HepG2 (cell line): ENCODE measurements around the gene TAF11L14. TPM values are rescaled to one million over a fixed set of nuclear protein-coding genes. Genes with fewer than 3 reads are reported as not detected.

Source experiments
- ATAC-seq: fragments of 200-7000 bp; cut with Tn5 transposase; 3 replicates; pipeline ENCODE4 v1.9.1; 2020; ENCODE audit warnings: mild to moderate bottlenecking, moderate library complexity
- BruUV-seq: library from RNA; stranded (reverse); fragments of 400-500 nt; replicated peaks from 2 replicates; lab custom pipeline; 2021; lab: Mats Ljungman, UMichigan
- CTCF ChIA-PET: fragments of 300-600 bp; formaldehyde crosslinking; extraction: SDS; loops from one replicate; lab custom pipeline; 2021; ENCODE audit warnings: low total read pairs, inconsistent platforms, low intra/inter-chr PET ratio; lab: Yijun Ruan, JAX
- POLR2A ChIA-PET: fragments of 350-600 bp; sonication (Branson Sonifier 250); formaldehyde crosslinking; loops from one replicate; lab custom pipeline; 2020; ENCODE audit warnings: antibody characterized with exemption, inconsistent platforms; lab: Yijun Ruan, JAX
- DNase-seq: peaks from one replicate; pipeline ENCODE4 v3.0.0-alpha.2; 2015; ENCODE audit warnings: low spot score
- FAIRE-seq: peaks from 3 replicates; lab custom pipeline; 2011; peaks lifted over from hg19 to GRCh38; lab: Jason Lieb, UNC
- H2AFZ ChIP-seq: one replicate; pipeline ENCODE4 v1.6.1; 2011; ENCODE audit warnings: low read length, inconsistent platforms
- H3K27ac ChIP-seq: fragments of 300-600 bp; 3 replicates; pipeline ENCODE4 v1.8.0; 2011; ENCODE audit warnings: mixed run types, mild to moderate bottlenecking, mixed read lengths, low read length, inconsistent platforms; ENCODE audit not compliant: insufficient read depth; ENCODE audit errors: extremely low read length
- H3K27me3 ChIP-seq, 2 experiments: fragments of 200-600 bp in 1 of 2; 2 replicates in 1 of 2; 3 replicates in 1 of 2; pipeline versions ENCODE4 v1.6.0 to v1.8.0; 2011; ENCODE audit warnings: low read length in 2 of 2, mild to moderate bottlenecking in 2 of 2, moderate library complexity in 2 of 2, inconsistent platforms in 1 of 2; ENCODE audit not compliant: insufficient read depth in 2 of 2, control insufficient read depth in 1 of 2
- H3K36me3 ChIP-seq, 2 experiments: fragments of 200-600 bp in 1 of 2; replicated peaks in 1 of 2; 2 replicates in 1 of 2; 3 replicates in 1 of 2; pipeline versions ENCODE4 v1.5.1 to v1.8.0; 2011; ENCODE audit warnings: low read length in 2 of 2, inconsistent platforms in 1 of 2; ENCODE audit not compliant: insufficient read depth in 2 of 2, control insufficient read depth in 1 of 2
- H3K4me1 ChIP-seq: 2 replicates; pipeline ENCODE4 v1.5.1; 2012; ENCODE audit warnings: low read length, inconsistent platforms; ENCODE audit not compliant: insufficient read depth
- H3K4me2 ChIP-seq: 2 replicates; pipeline ENCODE4 v1.6.0; 2011; ENCODE audit warnings: low read depth, low read length, inconsistent platforms
- H3K4me3 ChIP-seq, 3 experiments: fragments of 200-600 bp in 1 of 3; sonication (generic), shearing (Covaris generic) in 1 of 3; replicated peaks in 1 of 3; 2 replicates each; pipeline ENCODE4 v1.5.1; 2011 to 2016; ENCODE audit warnings: low read length in 3 of 3, inconsistent platforms in 2 of 3, low read depth in 2 of 3, mild to moderate bottlenecking in 2 of 3, control low read depth in 1 of 3, mixed read lengths in 1 of 3; ENCODE audit not compliant: insufficient read depth in 1 of 3
- H3K79me2 ChIP-seq: one replicate; pipeline ENCODE4 v1.6.1; 2011; ENCODE audit warnings: low read length, inconsistent platforms; ENCODE audit not compliant: insufficient read depth
- H3K9ac ChIP-seq: 2 replicates; pipeline ENCODE4 v1.6.0; 2011; ENCODE audit warnings: mild to moderate bottlenecking, low read depth, low read length, inconsistent platforms; ENCODE audit not compliant: insufficient read depth
- H3K9me3 ChIP-seq: 2 replicates; pipeline ENCODE4 v1.5.1; 2012; ENCODE audit warnings: mild to moderate bottlenecking, low read length
- H4K20me1 ChIP-seq: 2 replicates; pipeline ENCODE4 v1.6.0; 2011; ENCODE audit warnings: inconsistent platforms, mild to moderate bottlenecking, low read length, moderate library complexity; ENCODE audit not compliant: insufficient read depth
- ASH2L ChIP-seq: fragments of 300-600, 200-600 bp; sonication (generic); IDR thresholded peaks from 2 replicates; pipeline ENCODE4 v1.7.0; 2017; ENCODE audit warnings: low read depth, mild to moderate bottlenecking, moderate library complexity, mixed read lengths, low read length; ENCODE audit not compliant: insufficient read length
- ATF3 ChIP-seq: sonication (generic); formaldehyde crosslinking; IDR thresholded peaks from 2 replicates; pipeline ENCODE4 v1.4.0; 2020; ENCODE audit warnings: missing genetic modification reagents
- ATF7 ChIP-seq, 2 experiments: fragments of 450-650 bp in 1 of 2; sonication (generic) in 1 of 2; formaldehyde crosslinking in 1 of 2; IDR thresholded peaks; 2 replicates each; pipeline versions ENCODE4 v1.4.0 to v1.6.1; 2016 to 2020; ENCODE audit warnings: antibody characterized with exemption in 1 of 2, mild to moderate bottlenecking in 1 of 2, missing genetic modification reagents in 1 of 2
- CERS6 ChIP-seq: sonication (generic); formaldehyde crosslinking; IDR thresholded peaks from 2 replicates; pipeline ENCODE4 v1.5.0; 2020; ENCODE audit warnings: missing genetic modification reagents
- CREB1 ChIP-seq, 2 experiments: fragments of 450-650 bp in 1 of 2; IDR thresholded peaks; 2 replicates each; pipeline ENCODE4 v1.6.1; 2016 to 2017; ENCODE audit warnings: control low read depth in 1 of 2, mild to moderate bottlenecking in 1 of 2, missing compliant biosample characterization in 1 of 2, missing genetic modification characterization in 1 of 2
- FOXC1 ChIP-seq: sonication (generic); formaldehyde crosslinking; IDR thresholded peaks from 2 replicates; pipeline ENCODE4 v1.8.0; 2022; ENCODE audit warnings: mild to moderate bottlenecking, missing genetic modification reagents, borderline replicate concordance
- SCMH1 ChIP-seq: sonication (generic); formaldehyde crosslinking; IDR thresholded peaks from 2 replicates; pipeline ENCODE4 v1.9.0; 2021; ENCODE audit warnings: missing genetic modification reagents, mild to moderate bottlenecking, borderline replicate concordance
- SMAD3 ChIP-seq: sonication (generic); formaldehyde crosslinking; IDR thresholded peaks from 2 replicates; pipeline ENCODE4 v1.4.0; 2020; ENCODE audit warnings: missing genetic modification reagents
- SMARCC2 ChIP-seq: fragments of 450-650 bp; IDR thresholded peaks from 2 replicates; pipeline ENCODE4 v1.6.1; 2017; ENCODE audit warnings: antibody characterized with exemption, mild to moderate bottlenecking
- ZC3H13 ChIP-seq: sonication (generic); formaldehyde crosslinking; IDR thresholded peaks from 2 replicates; pipeline ENCODE4 v1.8.1; 2023; ENCODE audit warnings: mild to moderate bottlenecking, missing genetic modification reagents, moderate library complexity
- ZNF235 ChIP-seq: sonication (generic); formaldehyde crosslinking; IDR thresholded peaks from 2 replicates; pipeline ENCODE4 v1.8.1; 2023; ENCODE audit warnings: mild to moderate bottlenecking, missing genetic modification reagents, borderline replicate concordance
- ZNF3 ChIP-seq: IDR thresholded peaks from 2 replicates; pipeline ENCODE4 v1.7.0; 2017; ENCODE audit warnings: inconsistent platforms
- ZNF331 ChIP-seq: sonication (generic); formaldehyde crosslinking; IDR thresholded peaks from 2 replicates; pipeline ENCODE4 v1.4.0; 2020; ENCODE audit warnings: missing genetic modification reagents
- ZNF44 ChIP-seq: sonication (generic); formaldehyde crosslinking; IDR thresholded peaks from 2 replicates; pipeline ENCODE4 v1.5.1; 2020; ENCODE audit warnings: mild to moderate bottlenecking, missing genetic modification reagents
- WGBS: methylation state at CpG from one replicate; pipeline ENCODE4 v1.1.6; 2017; ENCODE audit warnings: low lambda C conversion rate; 5-methylcytosine and 5-hydroxymethylcytosine counted together
- in situ Hi-C: cut with HindIII; loops from 2 replicates; pipeline ENCODE4 v1.10.0; 2017; ENCODE audit warnings: low pct_unique_long_range_greater_than_20kb; ENCODE audit not compliant: extremely low pct_ligation_motif_present
- intact Hi-C: fragments of 100-400 bp; cut with micrococcal nuclease; formaldehyde crosslinking; loops from one replicate; pipeline ENCODE4 v1.10.0; 2022; ENCODE audit not compliant: unreplicated experiment
- polyA plus RNA-seq, 8 experiments: library from polyadenylated mRNA; depleted of rRNA in 3 of 8; stranded (reverse) in 7 of 8; unstranded in 1 of 8; fragments of >200 nt; fragmentation: Illumina TruSeq in 4 of 8; extraction: Trizol in 4 of 8; gene quantifications; 2 replicates each; pipeline versions ENCODE4 v1.2.1 to v1.2.3, GENCODE V29; 2011 to 2016; ENCODE audit warnings: low read depth in 4 of 8, missing spikeins in 1 of 8, mixed read lengths in 1 of 8; ENCODE audit not compliant: insufficient read depth in 1 of 8
- total RNA-seq, 5 experiments: library from RNA; depleted of rRNA; stranded (reverse); fragments of >200 nt; fragmentation: Illumina TruSeq; extraction: Trizol; gene quantifications; 2 replicates each; pipeline ENCODE4 v1.2.3, GENCODE V29; 2016; ENCODE audit warnings: low read depth in 1 of 5
- TF ChIP-seq, protein P1 (sequence below): sonication (generic); formaldehyde crosslinking; IDR thresholded peaks from 2 replicates; pipeline ENCODE4 v1.9.0; 2021; ENCODE audit warnings: missing genetic modification reagents, borderline replicate concordance
- TF ChIP-seq, protein P2 (sequence below): sonication (generic); formaldehyde crosslinking; IDR thresholded peaks from 2 replicates; pipeline ENCODE4 v1.5.1; 2020; ENCODE audit warnings: missing genetic modification reagents, mild to moderate bottlenecking, borderline replicate concordance
- TF ChIP-seq, protein P3 (sequence below): sonication (generic); formaldehyde crosslinking; IDR thresholded peaks from 2 replicates; pipeline ENCODE4 v1.4.0; 2020; ENCODE audit warnings: missing genetic modification reagents, borderline replicate concordance

Gene TAF11L14
- total and polyA plus RNA-seq, 2 of the 13 experiments (the other 11 are each of a cell fraction or from before 2014, with no cell fraction given) = not detected

GRCh38 chr5:17666726-17667235 is 32.5 kb downstream of the TAF11L14 start:
- intact Hi-C loops = no loop called here
- no peaks in the 10 kb centered on the region for H3K79me2 ChIP-seq
- no peaks in the 10 kb centered on the region for H4K20me1 ChIP-seq
- DNase-seq = no peak
- no peak overlapping the region for H3K27ac ChIP-seq
- no peaks in the 10 kb centered on the region; a peak in 1 of 5 replicates for H3K27me3 ChIP-seq
- no peaks in the 10 kb centered on the region for H3K4me1 ChIP-seq
- H2AFZ ChIP-seq = no peak overlapping the region
- CTCF ChIA-PET = no interaction called here
- H3K4me2 ChIP-seq = no peak overlapping the region
- no TSS peak for BruUV-seq
- in situ Hi-C loops = no loop called here
- WGBS = 2% methylated on average over 3 of the region's 3 CpGs
- H3K9ac ChIP-seq = no peak overlapping the region
- no peak for ATAC-seq
- H3K4me3 ChIP-seq = no peak overlapping the region
- POLR2A ChIA-PET = no interaction called here
- TF ChIP-seq, protein P1, sequence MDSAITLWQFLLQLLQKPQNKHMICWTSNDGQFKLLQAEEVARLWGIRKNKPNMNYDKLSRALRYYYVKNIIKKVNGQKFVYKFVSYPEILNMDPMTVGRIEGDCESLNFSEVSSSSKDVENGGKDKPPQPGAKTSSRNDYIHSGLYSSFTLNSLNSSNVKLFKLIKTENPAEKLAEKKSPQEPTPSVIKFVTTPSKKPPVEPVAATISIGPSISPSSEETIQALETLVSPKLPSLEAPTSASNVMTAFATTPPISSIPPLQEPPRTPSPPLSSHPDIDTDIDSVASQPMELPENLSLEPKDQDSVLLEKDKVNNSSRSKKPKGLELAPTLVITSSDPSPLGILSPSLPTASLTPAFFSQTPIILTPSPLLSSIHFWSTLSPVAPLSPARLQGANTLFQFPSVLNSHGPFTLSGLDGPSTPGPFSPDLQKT (CRISPR knock-in tag) = no peak
- TF ChIP-seq ASH2L (no peak), ATF7 (IDR thresholded peaks at IDR 0.05) (peak; percentile 64), ATF7 (CRISPR knock-in tag; IDR thresholded peaks at IDR 0.05) (no peak), SMARCC2 (no peak), CERS6 (CRISPR knock-in tag) (no peak), ZNF44 (CRISPR knock-in tag) (no peak), FOXC1 (CRISPR knock-in tag) (no peak), CREB1 (IDR thresholded peaks at IDR 0.05) (peak; percentile 66), CREB1 (CRISPR knock-in tag; IDR thresholded peaks at IDR 0.05) (no peak), ZC3H13 (CRISPR knock-in tag) (no peak), ZNF3 (CRISPR knock-in tag) (no peak), SMAD3 (no peak), ZNF331 (CRISPR knock-in tag) (no peak), ATF3 (CRISPR knock-in tag) (no peak), SCMH1 (CRISPR knock-in tag) (no peak), ZNF235 (CRISPR knock-in tag) (no peak)
- TF ChIP-seq, protein P2, sequence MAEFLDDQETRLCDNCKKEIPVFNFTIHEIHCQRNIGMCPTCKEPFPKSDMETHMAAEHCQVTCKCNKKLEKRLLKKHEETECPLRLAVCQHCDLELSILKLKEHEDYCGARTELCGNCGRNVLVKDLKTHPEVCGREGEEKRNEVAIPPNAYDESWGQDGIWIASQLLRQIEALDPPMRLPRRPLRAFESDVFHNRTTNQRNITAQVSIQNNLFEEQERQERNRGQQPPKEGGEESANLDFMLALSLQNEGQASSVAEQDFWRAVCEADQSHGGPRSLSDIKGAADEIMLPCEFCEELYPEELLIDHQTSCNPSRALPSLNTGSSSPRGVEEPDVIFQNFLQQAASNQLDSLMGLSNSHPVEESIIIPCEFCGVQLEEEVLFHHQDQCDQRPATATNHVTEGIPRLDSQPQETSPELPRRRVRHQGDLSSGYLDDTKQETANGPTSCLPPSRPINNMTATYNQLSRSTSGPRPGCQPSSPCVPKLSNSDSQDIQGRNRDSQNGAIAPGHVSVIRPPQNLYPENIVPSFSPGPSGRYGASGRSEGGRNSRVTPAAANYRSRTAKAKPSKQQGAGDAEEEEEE (CRISPR knock-in tag) = no peak
- TF ChIP-seq, protein P3, sequence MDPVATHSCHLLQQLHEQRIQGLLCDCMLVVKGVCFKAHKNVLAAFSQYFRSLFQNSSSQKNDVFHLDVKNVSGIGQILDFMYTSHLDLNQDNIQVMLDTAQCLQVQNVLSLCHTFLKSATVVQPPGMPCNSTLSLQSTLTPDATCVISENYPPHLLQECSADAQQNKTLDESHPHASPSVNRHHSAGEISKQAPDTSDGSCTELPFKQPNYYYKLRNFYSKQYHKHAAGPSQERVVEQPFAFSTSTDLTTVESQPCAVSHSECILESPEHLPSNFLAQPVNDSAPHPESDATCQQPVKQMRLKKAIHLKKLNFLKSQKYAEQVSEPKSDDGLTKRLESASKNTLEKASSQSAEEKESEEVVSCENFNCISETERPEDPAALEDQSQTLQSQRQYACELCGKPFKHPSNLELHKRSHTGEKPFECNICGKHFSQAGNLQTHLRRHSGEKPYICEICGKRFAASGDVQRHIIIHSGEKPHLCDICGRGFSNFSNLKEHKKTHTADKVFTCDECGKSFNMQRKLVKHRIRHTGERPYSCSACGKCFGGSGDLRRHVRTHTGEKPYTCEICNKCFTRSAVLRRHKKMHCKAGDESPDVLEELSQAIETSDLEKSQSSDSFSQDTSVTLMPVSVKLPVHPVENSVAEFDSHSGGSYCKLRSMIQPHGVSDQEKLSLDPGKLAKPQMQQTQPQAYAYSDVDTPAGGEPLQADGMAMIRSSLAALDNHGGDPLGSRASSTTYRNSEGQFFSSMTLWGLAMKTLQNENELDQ (CRISPR knock-in tag) = no peak
- H3K9me3 ChIP-seq = peaks cover 45% of the 10 kb centered on the region
- FAIRE-seq = no peak
- H3K36me3 ChIP-seq = no peaks in the 10 kb centered on the region
